GM21786 (cell line): ENCODE data around the gene ZGRF1.
"Not testable (repeated sequence)": the region's sequence is repeated elsewhere in the genome, so short reads cannot be mapped to it uniquely, and the experiment has no call there.

ENCODE experiments used
- ATAC-seq: cut with Tn5 transposase; IDR thresholded peaks from one replicate; pipeline ENCODE4 v1.9.1; 2021; ENCODE audit not compliant: unreplicated experiment

Gene ZGRF1

DNA sequence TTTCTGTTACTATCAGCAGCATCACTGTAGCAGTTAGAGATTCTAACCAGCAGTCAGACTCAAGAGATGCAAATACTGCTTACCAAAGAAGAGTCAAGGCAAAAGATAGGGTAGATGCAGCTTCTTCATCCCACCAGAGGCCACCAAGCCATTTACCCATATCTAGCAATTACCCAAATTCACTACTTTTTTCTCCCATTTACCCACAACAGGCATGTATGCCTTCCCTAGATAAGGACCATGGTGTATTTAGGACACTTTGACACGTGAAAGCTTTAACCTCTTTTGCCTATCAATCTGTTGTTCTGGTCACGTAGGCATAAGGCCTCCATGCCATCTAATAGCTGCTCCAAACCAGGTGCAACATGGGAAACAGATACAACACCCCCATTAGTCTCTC is 5.8 kb upstream of the ZGRF1 start:
- no peak for ATAC-seq

- no peak for ATAC-seq
These were observed 800 bp upstream of the ZGRF1 start for GRCh38 chr4:112637552-112637866.

DNA sequence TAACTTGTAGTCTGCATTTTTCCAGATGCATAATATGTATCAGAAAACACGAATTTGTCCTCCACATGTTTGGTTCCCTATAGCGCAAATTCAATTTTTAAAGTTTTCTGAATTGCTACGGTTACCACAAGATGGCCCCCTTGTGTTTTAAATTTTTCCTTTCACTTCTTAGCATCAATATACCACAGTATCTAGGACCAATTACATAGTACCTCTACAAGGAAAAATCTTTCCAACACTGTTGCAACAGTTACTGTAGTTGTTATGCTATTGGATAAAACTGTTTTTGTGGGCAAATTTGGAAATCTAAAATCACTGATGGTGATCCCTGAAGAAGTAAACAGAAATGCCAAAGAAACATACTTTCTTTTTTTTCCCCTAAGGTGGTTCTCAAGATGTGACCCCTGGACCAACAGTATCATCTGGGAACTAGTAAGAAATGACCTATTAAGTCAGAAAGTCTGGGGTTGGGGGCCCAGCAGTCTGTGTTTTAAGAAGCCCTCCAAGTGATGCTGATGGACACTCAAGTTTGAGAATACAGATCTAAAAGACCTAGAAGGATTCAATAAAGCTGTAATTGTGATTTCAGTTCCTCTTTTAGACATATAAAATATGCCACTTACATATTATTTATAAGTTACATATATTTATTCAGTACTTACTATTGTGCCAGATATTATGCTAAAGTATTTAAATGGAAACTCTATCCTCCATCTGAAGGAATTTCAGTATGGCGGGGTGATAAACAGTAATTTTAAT is 3.1 kb downstream of the ZGRF1 start:
- no peak for ATAC-seq

DNA sequence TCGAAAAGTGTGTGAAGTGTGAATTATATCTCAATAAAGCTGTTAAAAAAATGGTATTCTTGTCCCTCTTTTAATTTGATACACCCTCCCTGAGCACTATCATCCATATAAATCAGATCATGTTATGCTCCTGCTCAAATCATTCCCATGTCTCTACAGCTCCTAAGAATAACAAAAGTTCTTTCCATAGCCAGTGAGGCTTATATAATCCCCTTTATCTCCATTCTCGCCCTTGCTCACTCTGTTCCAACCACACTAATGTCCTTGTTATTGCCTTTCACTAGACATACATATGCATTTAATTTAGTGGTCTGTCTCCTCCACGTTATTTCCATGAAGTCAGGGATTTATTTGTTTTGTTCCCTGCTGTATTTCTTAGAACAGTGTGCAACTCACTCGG is 10.5 kb downstream of the ZGRF1 start:
- ATAC-seq = no peak

- no peak for ATAC-seq
These were observed 19.7 kb downstream of the ZGRF1 start for GRCh38 chr4:112616984-112617383.

DNA sequence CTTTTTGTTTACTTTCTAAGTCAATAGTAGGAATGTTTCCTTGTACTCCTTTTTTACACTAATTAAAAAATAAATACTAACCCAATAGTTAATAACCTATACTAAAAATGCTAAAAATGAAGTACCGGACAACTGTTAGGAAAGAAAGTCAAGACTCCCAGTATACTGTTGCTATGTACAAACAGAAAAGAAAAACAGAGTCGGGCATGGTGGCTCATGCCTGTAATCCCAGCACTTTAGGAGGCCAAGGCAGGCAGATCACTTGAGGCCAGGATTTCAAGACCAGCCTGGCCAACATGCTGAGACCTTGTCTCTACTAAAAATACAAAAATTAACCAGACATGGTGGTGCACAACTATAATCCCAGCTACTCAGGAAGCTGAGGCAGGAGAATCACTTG is 23.9 kb downstream of the ZGRF1 start:
- ATAC-seq = not testable (repeated sequence)

GRCh38 chr4:112604589-112604988 is 32.1 kb downstream of the ZGRF1 start:
- ATAC-seq = peak; percentile 74

- no peak for ATAC-seq
These were observed 41.7 kb downstream of the ZGRF1 start for GRCh38 chr4:112594993-112595392.

DNA sequence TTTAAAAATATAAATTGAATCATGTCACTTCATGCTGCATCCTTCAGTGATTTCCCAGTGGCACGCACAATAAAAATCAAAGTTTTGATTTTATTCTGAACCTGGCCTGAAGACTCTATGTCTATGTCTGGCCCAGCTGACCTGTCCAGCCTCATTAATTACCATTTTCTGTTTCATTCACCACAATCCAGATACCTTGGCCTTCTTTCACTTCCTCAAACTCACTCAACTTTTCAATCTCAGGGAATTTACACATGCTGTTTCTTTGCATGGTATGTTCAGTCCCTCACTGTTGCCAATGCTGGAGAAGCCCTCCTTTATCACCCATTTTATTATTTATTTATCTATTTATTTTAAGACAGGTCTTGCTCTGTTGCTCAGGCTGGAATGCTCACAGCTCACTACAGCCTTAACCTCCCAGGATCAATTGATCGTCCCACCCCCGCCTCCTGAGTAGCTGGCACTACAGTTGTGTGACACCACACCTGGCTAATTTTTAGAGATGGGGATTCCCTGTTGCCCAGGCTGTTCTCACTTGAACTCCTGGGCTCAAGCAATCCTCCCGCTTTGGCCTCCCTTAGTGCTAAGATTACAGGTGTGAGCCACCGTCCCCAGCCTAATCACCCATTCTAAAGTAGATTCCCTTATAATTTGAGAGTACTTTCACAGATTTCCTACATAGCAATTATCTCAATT is 43.1 kb downstream of the ZGRF1 start:
- ATAC-seq = peak; percentile 79

GRCh38 chr4:112592717-112593116 is 44.0 kb downstream of the ZGRF1 start:
- no peak for ATAC-seq

- no peak for ATAC-seq
These were observed 45.1 kb downstream of the ZGRF1 start for GRCh38 chr4:112591593-112591992.

DNA sequence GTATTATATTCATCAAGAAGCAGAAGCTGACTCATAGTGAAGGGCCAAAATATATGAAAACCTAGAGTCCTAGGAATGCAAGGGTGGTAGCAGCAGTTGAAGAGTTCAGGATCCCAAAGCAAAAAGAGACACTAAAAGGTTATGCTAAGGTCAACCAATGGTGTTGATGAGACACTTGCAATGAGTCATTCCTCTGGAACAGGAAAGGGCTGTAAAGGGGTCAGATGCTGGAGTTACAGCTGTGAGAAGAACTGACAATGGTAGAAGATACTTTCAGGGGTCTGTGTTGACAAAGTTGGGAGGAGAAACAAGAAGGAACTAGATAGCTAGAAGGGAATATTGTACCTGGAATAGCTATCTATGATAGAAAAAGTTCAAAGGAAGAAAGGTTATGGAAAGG is 47.5 kb downstream of the ZGRF1 start:
- ATAC-seq = no peak

GRCh38 chr4:112585977-112586736 is 50.6 kb downstream of the ZGRF1 start:
- no peak for ATAC-seq

GRCh38 chr4:112567536-112567935 is 69.2 kb downstream of the ZGRF1 start:
- no peak for ATAC-seq

DNA sequence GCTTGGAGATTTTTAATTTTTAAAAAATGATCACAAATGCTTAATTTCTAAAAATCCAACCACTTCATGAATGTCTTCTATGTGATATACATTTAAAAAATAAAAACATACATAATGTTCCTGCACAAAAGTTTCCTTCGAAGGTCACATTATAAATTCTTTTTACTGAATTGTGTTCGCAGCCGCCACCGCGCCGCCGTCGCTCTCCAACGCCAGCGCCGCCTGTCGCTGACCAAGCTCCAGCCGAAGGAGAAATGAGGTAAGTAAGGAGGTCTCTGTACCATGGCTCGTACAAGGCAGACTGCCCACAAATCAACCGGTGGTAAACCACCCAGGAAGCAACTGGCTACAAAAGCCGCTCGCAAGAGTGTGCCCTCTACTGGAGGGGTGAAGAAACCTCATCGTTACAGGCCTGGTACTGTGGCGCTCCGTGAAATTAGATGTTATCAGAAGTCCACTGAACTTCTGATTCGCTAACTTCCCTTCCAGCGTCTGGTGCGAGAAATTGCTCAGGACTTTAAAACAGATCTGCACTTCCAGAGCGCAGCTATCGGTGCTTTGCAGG is 71.9 kb downstream of the ZGRF1 start:
- no peak for ATAC-seq

DNA sequence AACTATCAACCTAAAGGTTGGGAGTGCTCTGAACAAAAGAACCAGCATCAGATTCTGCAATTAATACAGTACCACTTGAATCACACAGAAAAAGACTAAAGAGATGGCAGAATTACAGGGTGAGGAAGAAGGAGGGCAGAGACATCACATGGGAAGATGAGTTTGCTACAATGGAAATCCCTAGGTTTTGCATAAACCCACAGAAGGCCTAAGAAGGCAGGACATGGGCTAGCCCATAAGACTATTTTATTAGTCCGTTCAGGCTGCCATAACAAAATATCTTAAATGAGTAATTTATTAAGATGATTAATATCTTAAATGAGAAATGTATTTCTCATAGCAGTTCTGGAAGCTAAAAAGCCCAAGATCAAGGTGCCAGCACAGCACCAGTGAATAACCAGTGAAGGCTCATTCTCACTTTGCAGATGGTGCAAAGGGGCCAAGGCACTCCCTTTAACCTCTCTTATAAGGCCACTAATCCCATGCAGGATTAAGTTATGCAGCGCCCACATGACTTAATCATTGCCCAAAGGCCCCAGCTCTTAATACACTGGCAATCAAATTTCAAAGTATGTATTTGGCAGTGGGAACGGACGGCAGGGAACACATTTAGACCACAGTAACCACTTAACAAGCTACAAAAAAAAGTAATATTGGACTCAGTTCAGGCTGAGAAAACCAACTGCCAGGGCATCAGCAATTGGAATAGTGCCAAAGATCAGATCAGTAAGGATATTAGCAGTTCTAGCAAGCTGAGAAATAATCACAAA is 73.1 kb downstream of the ZGRF1 start:
- no peak for ATAC-seq

GRCh38 chr4:112562254-112562879 is 74.3 kb downstream of the ZGRF1 start:
- ATAC-seq = no peak

DNA sequence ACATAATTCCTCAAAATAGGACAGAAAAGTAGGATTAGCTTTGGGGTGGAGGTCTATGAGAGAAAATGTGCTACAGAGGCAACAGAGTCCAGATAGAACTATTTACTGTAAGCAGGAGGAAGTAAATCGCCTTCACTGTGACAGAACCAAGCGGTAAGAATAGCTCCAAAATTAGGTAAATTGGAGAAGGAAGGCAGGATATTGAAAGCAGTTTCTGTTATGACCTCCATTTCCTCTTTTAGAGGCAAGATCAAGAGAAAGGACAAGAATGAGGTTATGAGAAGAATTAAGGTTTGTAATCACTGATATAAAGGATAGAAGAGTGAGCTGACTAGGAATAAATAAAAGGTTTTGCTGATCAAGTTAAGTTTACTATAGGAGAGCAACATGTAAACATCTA is 76.6 kb downstream of the ZGRF1 start:
- ATAC-seq = no peak

DNA sequence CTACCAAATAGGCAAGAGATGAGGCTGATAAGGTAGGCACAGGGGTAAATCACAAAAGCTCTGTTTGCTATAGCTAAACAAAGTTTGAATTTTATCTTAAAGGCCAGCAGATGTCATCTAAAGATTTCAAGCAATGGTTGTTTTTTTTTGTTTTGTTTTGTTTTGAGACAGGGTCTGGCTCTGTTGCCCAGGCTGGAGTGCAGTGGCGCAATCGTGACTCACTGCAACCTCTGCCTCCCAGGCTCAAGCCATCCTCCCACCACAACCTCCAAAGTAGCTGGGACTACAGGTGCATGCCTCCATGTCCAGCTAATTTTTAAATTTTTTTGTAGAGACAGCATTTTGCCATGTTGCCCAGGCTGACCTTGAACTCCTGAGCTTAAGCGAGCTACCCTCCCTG is 77.7 kb downstream of the ZGRF1 start:
- no peak for ATAC-seq

DNA sequence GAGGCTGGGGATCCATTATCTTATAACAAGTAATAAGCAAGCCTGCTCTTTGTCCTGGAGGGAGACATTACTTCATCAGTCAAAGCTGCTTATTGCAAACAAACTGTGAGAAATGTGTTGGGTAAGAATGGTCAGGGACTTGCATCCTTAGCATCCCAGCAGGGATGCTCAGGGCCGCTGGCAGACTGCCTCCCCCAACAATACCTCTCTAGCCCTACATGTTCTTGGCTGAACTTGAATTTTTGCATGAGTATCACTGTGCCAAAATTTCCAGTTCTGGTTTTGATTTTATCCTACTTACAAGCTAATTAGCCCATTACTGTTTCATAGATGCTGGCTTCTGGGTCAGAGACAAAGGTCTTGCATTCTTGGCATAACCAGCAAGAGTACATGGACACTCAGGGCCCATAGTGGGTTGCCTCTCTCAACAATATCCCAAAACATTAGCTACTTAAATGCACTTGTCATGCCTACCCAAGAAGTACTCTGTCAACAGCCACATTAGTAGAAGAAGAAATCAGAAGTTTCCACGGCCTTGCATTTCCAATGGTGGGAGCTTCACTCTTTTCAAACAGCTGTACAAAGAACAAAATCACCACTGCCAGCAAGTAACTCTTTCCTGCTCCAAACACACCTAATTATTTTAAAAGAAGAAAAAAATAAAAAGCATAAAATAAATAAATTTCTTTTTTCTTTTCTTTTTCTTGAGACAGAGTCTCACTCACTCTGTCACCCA is 78.9 kb downstream of the ZGRF1 start:
- no peak for ATAC-seq
